Pons (tissue), 1 donor: ENCODE measurements around the gene STEEP1.
"Not testable (repeated sequence)": the region's sequence is repeated elsewhere in the genome, so short reads cannot be mapped to it uniquely, and the experiment has no call there.

Experiments
- DNase-seq: peaks from one replicate; pipeline ENCODE4 v3.0.0-alpha.2; 2016; ENCODE audit warnings: low spot score

Gene STEEP1

DNA sequence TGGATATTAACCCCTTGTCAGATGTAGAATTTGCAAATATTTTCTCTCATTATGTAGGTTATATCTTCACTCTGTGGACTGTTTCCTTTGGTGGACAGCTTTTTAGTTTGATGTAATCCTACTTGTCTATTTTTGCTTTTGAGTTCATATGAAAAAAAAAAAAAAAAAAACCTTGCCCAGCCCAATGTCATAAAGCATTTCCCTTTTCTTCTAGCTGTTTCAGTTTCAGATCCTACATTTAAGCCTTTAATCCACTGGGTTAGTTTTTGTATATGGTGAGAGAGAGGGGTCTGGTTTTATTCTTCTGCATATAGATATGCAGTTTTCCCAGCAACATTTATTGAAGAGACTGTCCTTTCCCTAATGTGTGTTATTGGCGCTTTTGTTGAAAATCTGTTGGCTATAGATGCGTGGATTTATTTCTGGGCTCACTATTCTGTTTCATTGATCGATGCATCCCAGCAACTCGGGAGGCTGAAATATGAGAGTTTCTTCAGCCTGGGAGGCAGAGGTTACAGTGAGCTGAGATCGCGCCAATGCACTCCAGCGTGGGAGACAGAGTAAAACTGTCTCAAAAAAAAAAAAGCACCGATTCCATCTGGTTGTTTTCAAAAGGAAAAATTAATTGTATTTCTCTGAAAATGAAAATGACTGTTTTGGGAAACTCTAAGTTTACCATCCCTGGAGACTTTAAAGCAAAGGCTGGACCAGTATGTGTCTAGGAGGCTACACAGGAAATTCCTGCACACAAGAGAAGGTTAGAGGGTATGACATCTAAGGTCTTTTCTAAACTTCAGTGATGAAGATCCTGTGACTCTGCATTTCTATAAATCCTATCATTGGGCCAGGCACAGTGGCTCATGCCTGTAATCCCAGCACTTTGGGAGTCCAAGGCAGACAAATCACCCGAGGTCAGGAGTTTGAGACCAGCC, 35.6 kb downstream of the STEEP1 start:
- peak; percentile 3 for DNase-seq

DNA sequence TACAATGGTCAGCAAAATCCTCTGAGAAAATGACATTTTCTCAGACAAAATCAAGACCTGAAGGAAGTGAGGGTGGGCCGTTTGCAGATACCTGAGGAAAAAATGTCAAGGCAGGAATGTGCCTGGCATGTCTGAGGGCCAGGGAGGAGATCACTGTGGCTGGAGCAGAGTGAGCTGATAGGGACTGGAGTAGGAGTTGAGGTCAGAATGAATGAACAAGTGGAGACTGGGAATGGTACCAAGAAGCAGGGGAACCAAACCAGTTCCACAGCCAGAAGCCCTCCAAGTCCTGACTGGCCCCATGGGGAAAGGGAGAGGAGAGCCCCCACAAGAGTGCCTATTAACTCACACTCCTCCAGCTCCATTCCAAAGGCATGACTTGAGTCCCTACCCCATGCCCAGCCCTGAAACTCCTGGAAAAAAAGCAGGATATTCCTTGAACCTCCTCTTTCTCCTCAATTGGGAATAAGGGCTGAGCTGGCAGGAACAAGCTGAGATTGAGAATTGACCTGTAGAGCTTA, 41.5 kb downstream of the STEEP1 start:
- DNase-seq, result no peak

DNA sequence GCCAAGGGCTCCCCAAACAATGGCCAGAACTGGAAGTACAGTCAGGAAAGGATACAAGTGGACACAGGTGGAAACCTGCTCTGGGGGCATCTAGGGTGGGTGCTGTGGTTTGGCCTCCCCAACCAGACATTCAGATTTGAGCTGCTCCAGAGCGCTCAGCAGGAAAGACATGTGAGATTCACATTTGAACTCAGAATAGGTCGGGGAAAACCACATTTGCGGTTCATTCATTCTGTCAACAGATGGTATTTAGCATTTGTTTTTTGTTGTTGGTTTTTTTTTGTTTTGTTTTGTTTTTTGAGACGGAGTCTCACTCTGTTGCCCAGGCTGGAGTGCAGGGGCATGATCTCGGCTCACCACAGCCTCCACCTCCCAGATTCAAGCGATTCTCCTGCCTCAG, 44.0 kb downstream of the STEEP1 start:
- no peak for DNase-seq

DNA sequence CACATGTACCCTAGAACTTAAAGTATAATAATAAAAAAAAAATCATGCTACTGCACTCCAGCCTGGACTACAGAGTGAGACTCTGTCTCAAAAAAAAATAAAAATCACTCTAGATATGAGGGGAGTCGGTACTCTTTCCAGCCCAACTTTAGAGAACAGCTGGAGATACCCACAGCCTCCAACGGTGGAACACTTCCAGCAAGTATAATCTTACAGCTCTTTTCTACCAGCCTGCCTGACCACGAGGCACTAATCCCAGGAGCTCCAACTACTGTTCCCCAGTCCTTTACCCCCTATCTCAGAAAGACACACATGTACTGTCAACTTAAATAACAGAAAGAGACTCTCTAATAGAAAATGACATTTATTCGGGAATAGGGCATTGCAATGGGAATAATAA, 46.8 kb downstream of the STEEP1 start:
- DNase-seq, result no peak

DNA sequence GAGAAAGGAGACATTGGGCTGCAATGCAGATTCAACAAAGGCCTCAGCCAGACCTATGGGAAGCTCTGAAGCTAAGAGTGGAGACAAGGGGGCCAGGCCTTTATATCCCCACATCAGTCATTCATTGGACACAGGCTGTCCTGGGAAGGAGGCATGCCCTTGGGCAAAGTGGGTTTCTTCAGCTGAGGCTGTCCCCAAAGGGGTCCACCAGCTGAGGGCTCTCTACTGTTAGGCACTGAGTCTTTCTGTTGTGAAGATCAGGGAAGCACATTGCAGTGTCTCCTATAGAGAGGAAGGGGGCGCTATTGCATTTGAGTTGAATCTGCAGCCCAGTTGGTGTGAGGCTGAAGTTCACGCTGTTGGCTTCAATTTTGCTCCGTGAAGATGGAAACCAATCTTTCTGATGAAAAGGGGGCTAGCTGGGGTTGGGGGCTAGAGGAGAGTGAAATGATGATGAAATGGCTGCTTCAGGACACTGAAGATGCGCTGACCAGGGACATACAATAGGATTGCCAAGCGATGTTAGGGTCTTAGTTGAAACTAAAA, 49.0 kb downstream of the STEEP1 start:
- peak; percentile 66 for DNase-seq

DNA sequence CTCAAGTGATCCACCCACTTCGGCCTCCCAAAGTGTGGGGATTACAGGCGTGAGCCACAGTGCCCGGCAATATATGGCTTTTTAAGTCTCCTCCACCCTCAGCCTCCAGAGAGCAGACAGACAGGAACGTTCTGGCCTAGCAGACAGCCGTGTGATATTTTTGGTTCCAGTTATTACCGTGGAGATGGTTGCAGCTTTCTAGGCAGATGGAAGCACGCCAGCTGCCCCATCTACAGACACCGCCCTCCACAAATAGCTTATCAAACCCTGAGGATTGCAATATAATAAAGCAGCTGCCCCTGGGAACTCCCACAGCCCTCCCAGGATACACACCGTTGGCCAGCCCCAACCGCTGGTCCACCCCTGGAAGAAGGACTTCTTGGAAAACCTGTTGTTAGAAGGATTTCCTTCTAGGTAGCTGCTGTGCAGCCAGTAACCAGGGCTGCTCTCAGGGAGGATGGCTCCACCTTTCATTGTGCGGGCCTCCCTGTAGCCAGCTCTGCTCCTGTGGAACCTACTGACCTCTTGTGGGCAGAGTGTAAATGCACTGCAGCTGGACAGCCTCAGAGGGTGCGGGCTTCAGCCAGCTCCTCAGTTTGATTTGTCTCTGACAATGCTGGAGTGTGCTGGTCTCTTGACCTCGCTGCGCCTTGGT, 52.9 kb downstream of the STEEP1 start:
- peak; percentile 64 for DNase-seq

DNA sequence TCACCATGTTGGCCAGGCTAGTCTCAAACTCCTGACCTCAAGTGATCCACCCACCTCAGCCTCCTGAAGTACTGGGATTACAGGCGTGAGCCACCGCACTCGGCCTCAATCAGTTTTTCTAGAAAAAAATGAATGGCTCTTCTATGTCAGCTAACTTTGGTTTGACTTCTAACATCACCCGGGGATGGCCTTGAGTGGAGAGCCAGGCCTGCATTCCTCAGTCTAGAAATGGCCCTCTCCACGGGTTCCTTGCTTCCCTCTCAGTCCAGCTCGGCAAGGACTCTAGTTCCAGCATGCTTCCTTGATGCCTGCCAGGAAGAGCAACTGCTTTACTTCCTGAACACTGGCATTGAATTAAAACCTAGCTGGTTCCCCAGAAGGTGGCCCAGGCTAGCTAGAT, 58.0 kb downstream of the STEEP1 start:
- no peak for DNase-seq

DNA sequence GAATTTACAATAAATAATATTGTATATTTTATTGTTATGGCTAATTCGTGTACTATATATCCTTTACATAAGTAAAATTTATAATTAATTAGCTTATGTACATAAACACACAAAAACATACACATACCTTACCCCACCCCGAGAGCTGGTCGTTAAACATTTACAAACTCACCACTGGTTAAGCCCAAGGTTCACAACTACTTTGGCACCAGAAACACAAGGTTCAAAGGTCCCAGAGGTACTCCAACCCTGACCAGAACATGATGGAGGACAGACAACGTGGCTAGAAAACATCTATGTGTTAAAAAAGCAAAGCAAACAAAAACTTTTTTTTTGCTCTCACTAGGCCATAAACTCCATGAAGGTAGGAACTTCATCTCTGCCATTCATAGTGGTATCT, 59.3 kb downstream of the STEEP1 start:
- no peak for DNase-seq

DNA sequence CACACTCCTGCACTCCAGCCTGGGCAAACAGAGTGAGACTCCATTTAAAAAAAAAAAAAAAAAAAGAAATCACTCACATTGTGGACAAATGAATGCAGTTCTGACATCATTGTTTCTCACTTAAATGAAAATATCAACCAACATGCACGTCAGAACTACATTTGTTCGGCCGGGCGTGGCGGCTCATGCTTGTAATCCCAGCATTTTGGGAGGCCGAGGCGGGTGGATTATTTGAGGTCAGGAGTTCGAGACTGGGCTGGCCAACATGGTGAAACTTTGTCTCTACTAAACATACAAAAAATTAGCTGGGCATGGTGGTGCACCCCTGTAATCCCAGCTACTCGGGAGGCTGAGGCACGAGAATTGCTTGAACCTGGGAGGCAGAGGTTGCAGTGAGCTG, 60.1 kb downstream of the STEEP1 start:
- DNase-seq, result not testable (repeated sequence)

DNA sequence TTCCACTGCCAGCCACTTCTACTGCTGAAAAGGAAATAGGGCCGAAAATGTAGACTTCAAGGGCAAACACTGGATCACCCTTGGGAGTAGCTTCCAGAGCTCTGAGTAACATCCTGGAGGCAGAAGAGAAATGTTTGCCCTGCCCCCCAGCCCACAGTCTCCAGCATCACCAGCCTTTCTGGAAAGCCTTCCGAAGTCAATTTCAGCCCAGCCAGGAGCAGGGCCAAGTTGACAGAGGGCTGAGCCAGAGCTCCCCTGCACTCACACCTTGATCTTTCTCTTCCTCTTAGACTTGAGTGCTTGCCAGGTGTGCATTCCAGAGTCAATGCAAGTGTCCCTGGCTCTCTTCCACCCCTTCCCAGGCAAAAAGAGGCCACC, 61.7 kb downstream of the STEEP1 start:
- DNase-seq, result peak; percentile 11

DNA sequence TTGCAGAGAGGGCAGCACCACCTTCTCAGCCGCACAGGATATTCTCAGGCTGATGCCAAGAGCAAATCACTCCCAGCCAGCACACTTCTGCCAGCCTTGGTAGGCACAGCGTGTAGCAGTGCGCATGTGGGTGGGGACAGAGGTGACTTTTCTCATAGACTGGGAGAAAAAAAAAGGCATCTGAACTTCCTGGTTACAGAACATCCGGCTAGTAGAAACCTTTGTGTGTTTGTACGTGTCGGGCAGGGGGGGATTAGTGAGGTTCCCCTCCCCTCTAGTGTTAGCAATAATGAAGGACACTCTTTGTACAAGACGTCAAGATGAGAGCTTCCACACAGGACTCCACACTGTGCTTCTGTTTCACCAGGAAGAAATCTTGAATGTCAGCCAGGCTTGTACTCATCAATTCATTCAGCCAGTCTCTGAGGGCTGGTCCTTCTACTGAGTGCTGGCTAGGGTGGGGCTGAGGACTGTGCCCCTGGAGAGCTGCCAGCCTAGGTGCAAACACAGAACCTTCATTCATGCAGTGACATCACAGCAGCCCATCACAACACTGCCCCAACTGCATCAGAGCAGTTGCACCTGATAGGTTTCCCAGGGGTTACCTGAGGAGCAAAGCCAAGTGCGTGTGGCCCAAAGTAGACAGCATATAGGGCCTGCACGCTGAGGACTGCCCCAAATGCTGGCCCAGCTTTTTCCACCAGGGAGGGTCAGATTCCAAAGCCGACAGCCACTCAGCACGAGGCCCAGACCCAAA, 62.3 kb downstream of the STEEP1 start:
- DNase-seq, result peak; percentile 19

DNA sequence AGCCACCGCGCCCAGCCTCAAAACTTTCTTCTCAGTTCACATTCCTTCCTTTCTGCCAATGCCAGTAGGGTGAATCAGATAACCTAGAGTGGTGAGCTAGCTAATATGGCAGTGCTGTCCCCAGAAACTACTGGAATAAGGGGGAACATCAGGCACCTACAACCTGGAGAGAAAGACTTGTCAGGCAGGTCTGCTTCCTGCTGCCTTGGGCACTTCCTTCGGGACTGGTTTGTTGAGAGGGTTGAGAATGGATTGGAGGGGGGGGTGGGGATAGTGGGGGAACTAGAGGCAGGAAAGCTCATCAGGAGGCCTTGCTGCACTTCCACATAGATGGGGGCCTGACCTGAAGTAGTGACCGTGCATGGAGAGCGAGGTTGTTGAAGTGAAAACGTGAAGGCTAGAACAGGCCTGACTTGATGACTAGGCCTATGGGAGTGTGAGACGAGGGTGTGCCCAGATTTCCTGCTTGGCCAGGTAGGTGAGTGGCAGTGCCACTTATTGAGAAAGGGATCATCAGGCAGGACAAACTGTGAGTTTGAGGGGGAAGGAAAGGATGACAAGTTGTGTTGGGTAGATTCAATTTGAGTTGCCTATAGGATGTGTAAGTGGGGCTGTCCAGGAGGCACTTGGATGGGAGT, 63.6 kb downstream of the STEEP1 start:
- DNase-seq, result no peak

DNA sequence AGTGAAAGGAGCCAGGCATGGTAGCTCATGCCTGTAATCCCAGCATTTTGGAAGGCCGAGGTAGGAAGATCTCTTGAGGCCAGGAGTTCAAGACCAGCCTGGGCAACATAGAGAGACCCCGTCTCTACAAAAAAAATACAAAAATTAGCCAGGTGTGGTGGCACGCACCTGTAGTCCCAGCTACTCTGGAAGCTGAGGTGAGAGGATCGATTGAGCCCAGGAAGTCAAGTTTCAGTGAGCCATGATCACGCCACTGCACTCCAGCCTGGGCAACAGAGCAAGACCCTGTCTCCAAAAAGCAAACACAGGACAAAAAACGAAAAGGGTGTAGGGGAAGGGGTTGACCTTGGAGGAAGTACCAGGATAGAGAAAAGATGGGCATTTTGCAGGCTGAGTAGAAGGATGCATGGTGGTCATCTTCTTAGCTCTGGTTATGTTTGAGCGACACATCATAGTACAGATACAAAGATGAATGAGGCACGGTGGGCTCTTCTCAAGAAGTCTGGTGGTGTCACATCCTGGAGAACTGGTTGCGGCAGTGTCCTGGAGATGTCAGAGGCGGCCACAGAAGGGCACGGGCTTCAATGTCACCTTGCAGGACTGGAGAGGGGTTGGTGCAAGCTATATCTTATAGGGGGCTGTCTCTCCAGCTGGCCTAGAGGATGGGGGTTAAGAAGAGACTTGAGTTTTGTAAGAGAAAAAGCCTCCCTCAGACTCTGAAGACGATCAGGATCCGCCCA, 65.0 kb downstream of the STEEP1 start:
- no peak for DNase-seq

DNA sequence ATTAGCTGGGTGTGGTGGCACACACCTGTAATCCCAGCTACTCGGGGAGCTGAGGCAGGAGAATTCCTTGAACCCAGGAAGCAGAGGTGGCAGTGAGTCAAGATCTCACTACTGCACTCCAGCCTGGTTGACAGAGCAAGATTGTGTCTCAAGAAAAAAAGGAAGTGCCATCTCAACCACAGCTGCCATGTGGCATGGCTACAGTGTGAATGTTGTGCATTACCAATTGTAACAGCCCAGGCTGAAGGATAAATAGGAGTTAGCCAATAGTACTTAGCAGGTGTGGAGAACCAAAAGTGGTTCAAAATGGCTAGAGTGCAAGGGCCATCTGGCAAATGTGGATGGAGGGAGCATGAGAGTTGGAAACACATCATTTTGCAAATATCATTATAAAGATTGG, 68.0 kb downstream of the STEEP1 start:
- DNase-seq, result no peak

DNA sequence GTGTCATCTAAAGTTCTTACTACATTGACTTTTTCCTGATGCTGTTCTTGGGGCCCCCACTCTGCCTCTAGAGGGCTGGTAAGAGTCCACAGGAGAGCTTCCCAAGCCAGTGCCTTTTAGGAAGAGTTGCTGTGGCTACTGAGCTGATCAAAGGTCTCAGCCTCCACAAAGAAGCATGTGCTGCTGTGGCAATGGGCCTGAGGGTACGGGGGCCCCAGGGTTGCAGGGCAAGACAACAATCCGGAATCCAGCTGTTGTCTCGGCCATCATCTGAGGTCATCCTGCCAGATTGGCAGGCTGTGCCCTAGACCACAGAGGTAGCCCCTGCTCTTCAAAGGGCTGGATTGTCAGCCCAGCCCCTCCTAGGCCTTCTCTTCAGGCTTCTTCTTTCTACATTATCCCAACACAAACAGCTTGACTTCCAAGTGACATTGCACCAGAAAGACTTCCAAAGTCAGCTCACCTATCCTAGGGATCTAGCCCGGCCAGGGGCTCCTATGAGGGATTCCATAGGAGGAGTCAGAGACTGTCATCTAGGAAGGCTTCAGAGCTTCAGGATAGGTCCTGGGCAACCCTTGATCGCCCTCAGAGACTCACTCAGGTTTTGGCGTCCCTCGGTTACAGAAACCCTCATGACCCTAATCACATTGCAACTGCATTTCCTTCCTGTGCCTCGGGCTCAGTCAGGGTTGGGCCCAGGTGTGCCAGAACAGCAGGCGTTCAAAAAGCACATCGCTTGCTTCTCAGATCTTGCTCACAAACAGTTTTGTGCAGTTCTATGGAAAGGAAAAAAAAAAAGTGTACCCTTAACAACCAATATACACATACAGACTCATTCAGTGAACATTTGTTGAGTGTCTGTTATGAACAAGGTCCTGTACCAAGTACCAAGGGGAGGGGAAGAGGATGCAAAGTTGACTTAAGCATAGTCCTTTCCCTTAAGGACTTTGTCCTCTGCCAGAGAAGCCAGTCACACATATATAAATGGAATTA, 69.2 kb downstream of the STEEP1 start:
- no peak for DNase-seq

DNA sequence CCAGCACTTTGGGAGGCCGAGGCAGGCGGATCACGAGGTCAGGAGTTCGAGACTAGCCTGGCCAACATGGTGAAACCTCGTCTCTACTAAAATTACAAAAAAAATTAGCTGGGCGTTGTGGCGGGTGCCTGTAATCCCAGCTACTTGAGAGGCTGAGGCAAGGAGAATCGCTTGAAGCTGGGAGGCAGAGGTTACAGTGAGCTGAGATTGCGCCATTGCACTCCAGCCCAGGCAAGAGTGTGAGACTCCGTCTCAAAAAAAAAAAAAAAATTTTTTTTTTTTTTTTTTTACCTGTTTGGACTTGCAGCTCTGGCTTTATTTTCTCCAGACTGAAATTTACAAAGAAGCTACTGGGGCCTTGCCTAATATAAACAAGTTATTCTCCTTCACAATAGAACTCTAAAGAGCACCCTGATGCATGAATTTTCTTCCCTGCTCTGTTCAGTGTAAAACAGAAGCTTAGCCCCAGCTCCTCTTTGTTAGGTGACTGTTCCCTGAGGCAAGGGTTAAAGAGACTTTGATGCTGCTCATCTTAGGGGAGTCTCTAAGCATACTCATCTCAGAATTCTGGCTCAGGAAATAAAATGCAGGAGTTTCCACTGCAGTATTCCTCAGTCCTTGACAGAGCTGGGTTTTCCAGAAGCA, 71.2 kb downstream of the STEEP1 start:
- DNase-seq, result not testable (repeated sequence)

DNA sequence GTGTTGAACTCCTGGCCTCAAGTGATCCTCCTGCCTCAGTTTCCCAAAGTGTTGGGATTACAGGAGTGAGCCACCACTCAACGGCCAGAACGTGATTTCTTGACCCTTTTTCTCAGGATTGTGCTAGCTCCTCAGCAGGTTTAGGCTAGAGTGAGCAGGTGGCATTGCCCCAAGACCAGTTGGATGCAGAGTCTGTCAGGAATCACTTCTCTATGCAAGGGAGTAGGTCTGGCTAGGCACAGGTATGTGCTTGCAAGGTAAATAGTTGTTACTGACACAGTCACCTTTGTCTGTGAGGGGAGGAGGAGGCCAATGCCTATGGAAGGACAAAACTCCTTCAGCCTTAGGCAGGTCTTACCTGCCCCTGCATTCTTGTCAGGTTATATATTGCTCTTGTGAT, 72.7 kb downstream of the STEEP1 start:
- no peak for DNase-seq

DNA sequence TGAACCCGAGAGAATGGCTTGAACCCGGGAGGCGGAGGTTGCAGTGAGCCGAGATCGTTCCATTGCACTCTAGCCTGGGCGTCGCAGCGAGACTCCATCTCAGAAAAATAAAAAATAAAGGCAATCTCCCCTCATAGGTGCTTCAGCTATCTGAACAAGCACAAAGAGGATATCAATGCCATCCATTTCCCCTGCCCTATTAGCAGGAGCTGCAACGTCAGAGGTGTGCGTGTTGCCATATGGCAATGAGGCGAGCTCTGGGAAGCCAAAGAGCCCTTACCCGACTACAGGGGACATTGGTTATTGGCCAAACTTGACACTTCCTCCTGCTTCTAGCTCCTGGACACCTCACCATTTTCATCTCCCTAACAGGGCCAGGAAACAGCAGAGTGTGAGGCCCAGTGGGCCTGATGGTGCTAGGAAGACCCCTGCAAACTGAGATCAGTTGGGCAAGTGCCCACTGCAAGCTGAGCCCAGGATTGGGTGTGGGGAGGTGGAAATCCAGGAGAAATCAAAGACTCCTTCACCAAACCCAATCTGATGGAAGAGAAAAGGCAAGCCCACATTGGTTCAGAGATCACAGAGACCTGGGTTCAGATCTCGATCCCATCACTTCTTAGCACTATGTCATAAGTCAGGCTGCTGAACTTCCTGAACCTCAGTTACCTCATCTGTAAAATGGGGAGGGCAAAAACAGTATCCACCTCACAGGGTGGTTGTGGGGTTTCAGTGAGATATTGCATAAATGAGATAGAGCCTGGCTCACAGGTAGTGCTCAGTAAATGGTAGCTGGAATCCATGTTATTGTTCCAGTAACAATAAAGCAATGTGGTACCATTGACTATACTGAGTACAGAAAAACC, 75.8 kb downstream of the STEEP1 start:
- no peak for DNase-seq
